Spinal cord (tissue), 10 donors: ENCODE data around the gene TIMELESS. TPM values are rescaled to one million over a fixed set of nuclear protein-coding genes. Genes with fewer than 3 reads are reported as not detected.
A peak's percentile ranks its signal among the peaks of the same experiment; 100 is the strongest.

Experiments
- DNase-seq, 6 donors: peaks; one replicate each; pipeline versions ENCODE4 v3.0.0 to v3.0.0-alpha.2; 2013 to 2015; ENCODE audit warnings: low spot score in 6 of 6, low read depth in 4 of 6
- H3K27ac ChIP-seq: one replicate; pipeline ENCODE4 v1.5.1; 2013; ENCODE audit warnings: low read depth, low read length, control low read depth
- H3K27me3 ChIP-seq: one replicate; pipeline ENCODE4 v1.6.1; 2013; ENCODE audit warnings: low read length; ENCODE audit not compliant: control insufficient read depth, insufficient read depth
- H3K36me3 ChIP-seq: one replicate; pipeline ENCODE4 v1.6.1; 2013; ENCODE audit warnings: low read length; ENCODE audit not compliant: control insufficient read depth, insufficient read depth
- H3K4me1 ChIP-seq: one replicate; pipeline ENCODE4 v1.6.1; 2013; ENCODE audit warnings: low read length; ENCODE audit not compliant: control insufficient read depth, insufficient read depth
- H3K4me3 ChIP-seq: one replicate; pipeline ENCODE4 v1.5.1; 2013; ENCODE audit warnings: low read depth, low read length, control low read depth
- H3K9me3 ChIP-seq: one replicate; pipeline ENCODE4 v1.6.1; 2013; ENCODE audit warnings: low read length; ENCODE audit not compliant: control insufficient read depth, insufficient read depth
- WGBS: methylation state at CpG from one replicate; pipeline ENCODE4 v1.1.5; 2013; ENCODE audit warnings: missing lambda C conversion rate; ENCODE audit not compliant: insufficient coverage; 5-methylcytosine and 5-hydroxymethylcytosine counted together
- polyA plus RNA-seq, 2 donors: library from polyadenylated mRNA; unstranded; fragments of 120-200 nt; gene quantifications; one replicate each; pipeline ENCODE4 v1.2.1, GENCODE V29; 2013; ENCODE audit not compliant: insufficient read length in 2 of 2
- total RNA-seq, 2 donors: library from RNA; depleted of rRNA in 1 of 2; stranded (reverse); fragments of 120-200 nt in 1 of 2; fragments of >200 nt in 1 of 2; gene quantifications; one replicate each; pipeline versions ENCODE4 v1.2.3 to v1.2.4, GENCODE V29; 2013 to 2014
- donor health status: healthy.

The TIMELESS gene
- total and polyA plus RNA-seq, 4 donors, result 10.1 to 24.8 (median 15.5) TPM

DNA sequence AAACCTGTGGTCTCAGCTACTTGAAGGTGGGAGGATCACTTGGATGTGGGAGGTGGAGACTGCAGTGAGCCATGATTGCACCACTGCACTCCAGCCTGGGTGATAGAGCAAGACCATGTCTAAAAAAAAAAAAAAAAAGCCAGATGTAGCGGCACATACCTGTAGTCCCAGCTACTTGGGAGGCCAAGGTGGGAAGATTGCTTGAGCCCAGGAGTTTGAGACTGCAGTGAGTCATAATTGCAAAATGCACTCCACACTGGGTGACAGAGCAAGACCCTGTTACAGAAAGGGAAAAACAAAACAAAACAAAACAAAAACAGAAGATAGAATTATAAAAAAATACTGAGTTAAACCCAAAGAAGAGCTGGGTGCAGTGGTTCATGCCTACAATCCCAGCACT, 57.5 kb downstream of the TIMELESS start:
- WGBS, result no CpG with 5 or more reads among the region's 1 CpG
- no peaks in the 10 kb centered on the region for H3K9me3 ChIP-seq

DNA sequence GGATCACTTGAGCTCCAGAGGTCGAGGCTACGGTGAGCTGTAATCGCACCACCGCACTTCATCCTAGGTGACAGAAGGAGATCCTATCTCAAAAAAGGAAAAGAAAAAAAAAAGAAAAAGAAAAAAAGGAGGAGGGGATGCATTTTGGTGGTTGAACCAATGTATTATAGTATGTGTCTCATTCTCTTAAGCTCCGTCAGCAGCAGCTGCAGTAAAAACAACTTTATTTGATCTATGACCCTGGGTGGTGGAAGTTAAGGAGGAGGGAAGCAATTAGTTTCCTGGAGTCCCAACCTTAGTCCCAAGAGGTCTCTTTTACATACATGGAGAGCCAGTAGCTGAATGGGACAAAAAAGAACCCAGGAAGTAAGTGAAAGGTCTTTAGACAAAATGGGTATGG, 59.8 kb downstream of the TIMELESS start:
- Histone ChIP-seq H3K9me3 (no peaks in the 10 kb centered on the region), H3K4me1 (no peaks in the 10 kb centered on the region), H3K36me3 (no peaks in the 10 kb centered on the region), H3K27me3 (no peaks in the 10 kb centered on the region), H3K27ac (no peak overlapping the region), H3K4me3 (no peak overlapping the region)
- WGBS, result 64% methylated on average over 3 of the region's 5 CpGs
- DNase-seq, result no peak

More for the DNA sequence above, 57.5 kb downstream of the TIMELESS start:
- Histone ChIP-seq H3K27ac (no peak overlapping the region), H3K4me1 (no peaks in the 10 kb centered on the region), H3K4me3 (no peak overlapping the region), H3K36me3 (no peaks in the 10 kb centered on the region), H3K27me3 (no peaks in the 10 kb centered on the region)
- no peak for DNase-seq

DNA sequence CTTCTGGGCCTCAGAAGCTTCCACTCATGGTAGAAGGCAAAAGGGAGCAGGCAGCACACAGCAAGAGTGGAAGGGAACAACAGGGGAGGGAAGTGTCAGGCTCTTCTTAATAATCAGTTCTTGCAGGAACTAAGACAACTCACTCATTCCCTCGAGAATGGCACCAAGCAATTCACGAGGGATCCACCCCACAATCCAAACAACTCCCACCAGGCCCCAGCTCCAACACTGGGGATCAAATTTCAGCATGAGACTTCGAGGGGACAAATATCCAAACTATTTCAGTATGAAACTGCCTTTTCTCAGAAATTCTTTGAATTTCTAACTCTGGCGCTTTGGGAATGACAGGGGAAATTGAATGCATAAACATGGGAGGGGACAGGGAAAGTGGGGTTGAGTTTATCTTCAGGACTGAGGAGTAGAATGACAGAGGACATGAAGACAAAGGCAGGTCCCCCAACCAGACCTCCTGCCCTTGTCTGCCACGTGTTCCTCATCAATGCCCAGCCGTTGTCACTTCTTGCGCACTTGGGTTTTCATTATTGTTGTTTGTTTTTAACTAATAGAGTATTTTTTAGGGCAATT, 62.0 kb downstream of the TIMELESS start:
- Histone ChIP-seq H3K27me3 (no peaks in the 10 kb centered on the region), H3K4me1 (no peaks in the 10 kb centered on the region), H3K4me3 (no peak overlapping the region), H3K27ac (peak overlapping the region; percentile 33), H3K36me3 (no peaks in the 10 kb centered on the region), H3K9me3 (no peaks in the 10 kb centered on the region)
- 34% methylated on average over 3 of the region's 7 CpGs for WGBS
- DNase-seq, result no peak

DNA sequence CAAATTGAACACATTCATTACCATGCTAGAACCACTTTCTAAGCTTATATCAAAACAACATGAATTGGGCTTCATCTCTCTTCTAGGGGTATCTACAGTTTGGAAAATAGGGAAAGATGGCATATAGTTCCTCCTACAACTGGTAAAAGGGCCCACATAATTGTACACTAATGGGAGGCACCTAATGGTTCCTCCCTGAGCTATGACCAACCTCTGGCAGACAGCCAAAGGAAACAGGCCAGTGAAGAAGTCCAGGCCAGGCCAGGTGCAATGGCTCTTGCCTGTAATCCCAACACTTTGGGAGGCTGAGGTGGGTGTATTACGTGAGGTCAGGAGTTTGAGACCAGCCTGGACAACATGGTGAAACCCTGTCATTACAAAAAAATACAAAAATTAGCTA, 63.4 kb downstream of the TIMELESS start:
- DNase-seq, result no peak
- no peaks in the 10 kb centered on the region for H3K4me1 ChIP-seq
- H3K4me3 ChIP-seq, result no peak overlapping the region
- H3K27me3 ChIP-seq, result no peaks in the 10 kb centered on the region
- no peaks in the 10 kb centered on the region for H3K9me3 ChIP-seq
- no peak overlapping the region for H3K27ac ChIP-seq
- no peaks in the 10 kb centered on the region for H3K36me3 ChIP-seq
- no CpG with 5 or more reads among the region's 1 CpG for WGBS

DNA sequence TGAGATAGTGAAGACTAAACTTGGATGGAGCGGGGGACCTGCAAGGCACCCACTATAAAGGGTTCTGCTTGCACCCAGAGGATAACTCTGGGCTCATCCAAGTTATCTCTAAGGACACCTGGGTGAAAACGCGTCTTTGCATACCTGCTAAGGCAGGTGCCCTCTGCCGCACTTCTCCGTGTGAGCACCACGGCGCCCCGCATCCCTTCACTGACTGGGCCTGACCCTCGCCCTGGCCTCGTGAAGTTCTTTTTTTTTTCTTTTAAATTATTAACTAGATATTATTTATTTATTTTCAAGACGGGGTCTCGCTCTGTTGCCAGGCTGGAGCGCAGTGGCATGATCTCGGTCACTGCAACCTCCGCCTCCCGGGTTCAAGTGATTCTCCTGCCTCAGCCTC, 66.6 kb downstream of the TIMELESS start:
- no peak for DNase-seq
- Histone ChIP-seq H3K4me3 (no peak overlapping the region), H3K27me3 (no peaks in the 10 kb centered on the region), H3K4me1 (no peaks in the 10 kb centered on the region), H3K36me3 (no peaks in the 10 kb centered on the region), H3K27ac (no peak overlapping the region), H3K9me3 (no peaks in the 10 kb centered on the region)
- WGBS, result 96% methylated on average over 8 of the region's 16 CpGs

DNA sequence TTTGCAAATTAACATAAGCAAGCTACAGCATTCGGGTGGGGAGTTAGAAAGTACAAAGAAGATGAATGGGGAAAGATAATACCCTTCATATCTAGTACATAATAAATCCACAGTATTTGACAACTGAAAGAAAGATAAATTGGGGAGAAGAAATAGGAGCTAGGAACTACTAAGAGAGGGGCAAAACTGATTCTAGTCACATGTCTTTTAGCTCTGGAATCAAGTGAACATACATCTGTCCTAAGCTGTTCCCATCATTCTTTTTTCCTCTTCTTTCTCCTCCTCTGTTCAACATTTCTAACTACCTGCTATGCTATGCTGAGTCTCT, 71.3 kb downstream of the TIMELESS start:
- Histone ChIP-seq H3K27me3 (peaks cover 2% of the 10 kb centered on the region), H3K4me1 (no peaks in the 10 kb centered on the region), H3K4me3 (no peak overlapping the region), H3K36me3 (no peaks in the 10 kb centered on the region), H3K27ac (no peak overlapping the region), H3K9me3 (no peaks in the 10 kb centered on the region)
- WGBS, result no CpG with 5 or more reads among the region's 1 CpG
- DNase-seq, result no peak

DNA sequence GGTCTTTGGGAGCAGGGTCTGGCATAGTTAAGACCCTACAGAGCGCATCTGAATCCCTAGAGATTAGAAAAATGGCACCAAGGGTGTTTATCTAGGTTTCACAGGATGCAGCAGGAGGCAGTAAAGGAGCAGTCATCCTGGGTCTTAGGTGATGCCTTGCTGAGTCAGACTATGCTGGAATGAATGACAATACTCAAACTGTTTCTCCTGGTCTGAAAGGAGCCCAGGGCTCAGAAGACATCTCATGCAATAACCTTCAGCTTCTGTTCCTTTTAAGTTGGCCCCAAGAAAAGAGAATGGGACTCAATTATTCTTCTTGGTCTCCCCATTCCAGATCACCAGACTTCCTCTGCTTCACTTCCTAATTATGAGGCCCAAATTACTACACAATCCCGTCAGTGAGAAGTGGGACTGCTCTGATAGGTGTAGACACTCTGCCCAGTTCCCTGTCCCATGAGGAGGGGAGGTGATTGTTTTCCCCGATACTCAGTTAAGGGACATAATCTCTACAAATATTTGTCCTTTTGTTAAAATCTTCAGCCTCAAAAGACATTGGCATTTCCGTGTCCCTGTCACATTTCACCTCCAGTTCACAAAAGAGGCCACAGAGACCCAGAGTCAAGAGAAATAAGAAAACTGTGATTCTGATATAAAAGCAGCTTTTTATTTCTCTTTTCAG, 71.8 kb downstream of the TIMELESS start:
- Histone ChIP-seq H3K36me3 (no peaks in the 10 kb centered on the region), H3K4me3 (no peak overlapping the region), H3K27ac (no peak overlapping the region), H3K27me3 (peaks cover 2% of the 10 kb centered on the region), H3K4me1 (no peaks in the 10 kb centered on the region), H3K9me3 (no peaks in the 10 kb centered on the region)
- DNase-seq, result no peak
- 100% methylated on average over 1 of the region's 4 CpGs for WGBS

DNA sequence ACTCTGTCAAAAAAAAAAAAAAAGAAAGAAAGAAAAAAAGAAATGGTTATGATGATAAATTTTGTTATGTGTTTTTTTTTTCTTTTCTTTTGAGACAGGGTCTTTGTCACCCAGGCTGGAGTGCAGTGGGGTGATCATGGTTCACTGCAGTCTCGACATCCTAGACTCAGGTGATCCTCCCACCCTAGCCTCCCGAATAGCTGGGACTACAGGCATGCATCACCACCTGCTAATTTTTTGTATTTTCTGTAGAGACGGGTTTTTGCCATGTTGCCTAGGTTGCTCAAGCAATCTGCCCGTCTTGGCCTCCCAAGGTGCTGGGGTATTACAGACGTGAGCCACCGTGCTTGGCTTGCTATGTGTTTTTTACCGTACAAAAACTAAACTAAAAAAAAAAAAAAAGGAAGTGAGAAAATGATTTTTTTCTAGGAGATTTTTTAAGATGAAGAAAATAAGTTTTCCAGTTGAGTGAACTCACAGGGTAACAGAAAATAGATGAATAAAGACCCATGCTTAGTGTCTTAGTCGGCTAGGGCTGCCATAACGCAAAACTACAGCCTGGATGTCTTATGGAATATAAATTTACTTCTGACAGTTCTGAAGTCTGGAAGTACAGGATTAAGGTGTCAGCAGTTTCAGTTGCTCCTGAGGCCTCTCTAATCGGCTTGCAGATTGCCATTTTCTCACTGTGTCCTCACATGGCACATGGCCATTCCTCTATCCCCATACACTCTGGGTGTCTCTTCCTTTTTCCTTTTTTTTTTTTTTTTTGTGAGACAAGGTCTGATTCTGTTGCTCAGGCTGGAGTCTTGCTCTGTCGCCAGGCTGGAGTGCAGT, 73.4 kb downstream of the TIMELESS start:
- Histone ChIP-seq H3K27ac (no peak overlapping the region), H3K4me3 (no peak overlapping the region), H3K36me3 (no peaks in the 10 kb centered on the region), H3K9me3 (no peaks in the 10 kb centered on the region), H3K4me1 (no peaks in the 10 kb centered on the region), H3K27me3 (peaks cover 2% of the 10 kb centered on the region)
- 89% methylated on average over 5 of the region's 11 CpGs for WGBS
- no peak for DNase-seq

DNA sequence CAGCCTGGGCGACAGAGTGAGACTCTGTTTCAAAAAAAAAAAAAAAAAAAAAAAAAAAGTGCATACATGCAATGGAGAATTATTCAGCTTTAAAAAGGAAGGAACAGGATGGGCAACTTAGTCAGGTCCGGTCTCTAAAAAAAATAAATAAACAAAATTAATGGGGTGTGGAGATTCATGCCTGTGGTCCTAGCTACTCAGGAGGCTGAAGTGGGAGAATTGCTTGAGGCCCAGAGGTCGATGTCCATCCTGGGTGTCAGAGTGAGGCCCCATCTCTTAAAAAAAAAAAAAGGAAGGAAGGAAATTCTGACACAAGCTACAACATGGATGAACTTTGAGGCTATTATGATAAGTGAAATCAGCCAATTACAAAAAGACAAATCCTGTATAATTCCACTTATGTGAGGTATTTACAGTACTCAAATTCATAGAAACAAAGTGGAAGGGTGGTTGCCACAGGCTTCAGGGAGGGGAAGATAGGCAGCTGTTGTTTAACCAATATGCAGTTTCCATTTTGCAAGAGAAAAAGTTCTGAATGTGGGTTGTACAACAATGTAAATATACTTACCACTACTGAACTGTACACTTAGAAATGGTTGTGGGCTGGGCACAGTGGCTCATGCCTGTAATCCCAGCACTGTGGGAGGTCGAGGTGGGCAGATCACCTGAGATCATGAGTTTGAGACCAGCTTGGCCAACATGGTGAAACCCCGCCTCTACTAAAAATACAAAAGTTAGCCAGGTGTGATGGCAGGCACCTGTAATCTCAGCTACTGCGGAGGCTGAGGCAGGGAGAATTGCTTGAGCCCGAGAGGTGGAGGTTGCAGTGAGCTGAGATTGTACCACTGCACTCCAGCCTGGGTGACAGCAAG, 74.3 kb downstream of the TIMELESS start:
- H3K9me3 ChIP-seq, result no peaks in the 10 kb centered on the region
- H3K27me3 ChIP-seq, result peaks cover 2% of the 10 kb centered on the region
- H3K4me1 ChIP-seq, result no peaks in the 10 kb centered on the region
- WGBS, result 94% methylated on average over 4 of the region's 7 CpGs
- H3K36me3 ChIP-seq, result no peaks in the 10 kb centered on the region
- no peak overlapping the region for H3K27ac ChIP-seq
- no peak for DNase-seq
- no peak overlapping the region for H3K4me3 ChIP-seq
